Neural crest cell (in vitro differentiated cells): ENCODE data around the gene NMNAT3. TPM values are rescaled to one million over a fixed set of nuclear protein-coding genes. Genes with fewer than 3 reads are reported as not detected.

Source experiments
- DNase-seq: peaks from one replicate; pipeline ENCODE4 v3.0.0; 2021; ENCODE audit warnings: low read depth, mixed read lengths, low spot score
- H3K27ac Mint-ChIP-seq: one replicate; pipeline ENCODE4 v1.8.0; 2021; ENCODE audit warnings: mild to moderate bottlenecking, mixed read lengths; ENCODE audit not compliant: unreplicated experiment
- H3K27me3 Mint-ChIP-seq: 2 replicates; pipeline ENCODE4 v1.8.0; 2021; ENCODE audit warnings: low read depth, mild to moderate bottlenecking, mixed read lengths
- H3K36me3 Mint-ChIP-seq: 2 replicates; pipeline ENCODE4 v1.8.0; 2021; ENCODE audit warnings: low read depth, mild to moderate bottlenecking, mixed read lengths
- H3K4me1 Mint-ChIP-seq: 2 replicates; pipeline ENCODE4 v1.8.0; 2021; ENCODE audit warnings: mixed read lengths
- H3K4me3 Mint-ChIP-seq: one replicate; pipeline ENCODE4 v1.8.0; 2021; ENCODE audit warnings: mild to moderate bottlenecking, mixed read lengths
- H3K9me3 Mint-ChIP-seq: 2 replicates; pipeline ENCODE4 v1.8.0; 2021; ENCODE audit warnings: mixed read lengths
- CTCF ChIP-seq: fragments of 200-600 bp; sonication (generic); conservative IDR thresholded peaks from 2 replicates; pipeline ENCODE4 v1.5.0; 2021; ENCODE audit warnings: antibody characterized with exemption, mild to moderate bottlenecking
- total RNA-seq: library from RNA; stranded (reverse); gene quantifications from 2 replicates; pipeline ENCODE4 v1.2.1, GENCODE V29; 2021

The NMNAT3 gene
- total RNA-seq, 1 donor from 2014 or later: 2.5 TPM

GRCh38 chr3:139561255-139561817 is 116.4 kb downstream of the NMNAT3 start:
- no peaks in the 10 kb centered on the region for H3K9me3 Mint-ChIP-seq
- peaks cover 26% of the 10 kb centered on the region for H3K4me1 Mint-ChIP-seq
- H3K36me3 Mint-ChIP-seq: no peaks in the 10 kb centered on the region
- H3K4me3 Mint-ChIP-seq: no peak overlapping the region
- TF ChIP-seq CTCF: no peak
- H3K27me3 Mint-ChIP-seq: peaks cover 22% of the 10 kb centered on the region
- no peak for DNase-seq
- H3K27ac Mint-ChIP-seq: no peak overlapping the region

DNA sequence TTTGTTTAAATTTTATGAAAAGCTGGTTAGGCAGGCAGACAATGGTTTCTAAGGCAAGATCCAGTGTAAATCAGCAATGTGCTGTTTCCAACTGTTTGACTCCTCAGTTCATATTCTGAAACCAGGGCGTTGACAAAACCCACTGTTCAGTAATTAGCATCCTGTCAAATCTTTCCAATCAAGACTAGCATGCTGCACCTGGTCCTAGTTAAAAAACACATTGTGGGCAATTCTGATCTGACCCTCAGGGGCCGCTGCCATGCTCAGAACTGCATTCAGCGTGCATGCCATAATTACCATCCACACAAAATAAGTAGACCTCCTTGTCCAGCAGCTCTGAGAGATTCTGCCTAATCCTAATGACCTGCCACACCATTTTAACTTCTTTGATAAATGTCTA is 117.4 kb downstream of the NMNAT3 start:
- DNase-seq: no peak
- H3K36me3 Mint-ChIP-seq: no peaks in the 10 kb centered on the region
- TF ChIP-seq CTCF: no peak
- H3K9me3 Mint-ChIP-seq: no peaks in the 10 kb centered on the region
- H3K27ac Mint-ChIP-seq: no peak overlapping the region
- H3K4me1 Mint-ChIP-seq: peaks cover 26% of the 10 kb centered on the region
- no peak overlapping the region for H3K4me3 Mint-ChIP-seq
- H3K27me3 Mint-ChIP-seq: peaks cover 27% of the 10 kb centered on the region

- H3K4me1 Mint-ChIP-seq: peaks cover 26% of the 10 kb centered on the region
- no peak for DNase-seq
- H3K36me3 Mint-ChIP-seq: no peaks in the 10 kb centered on the region
- TF ChIP-seq CTCF: no peak
- H3K27ac Mint-ChIP-seq: no peak overlapping the region
- peaks cover 35% of the 10 kb centered on the region for H3K27me3 Mint-ChIP-seq
- no peak overlapping the region for H3K4me3 Mint-ChIP-seq
- no peaks in the 10 kb centered on the region for H3K9me3 Mint-ChIP-seq
Observed at GRCh38 chr3:139559541-139559940, 118.2 kb downstream of the NMNAT3 start.

DNA sequence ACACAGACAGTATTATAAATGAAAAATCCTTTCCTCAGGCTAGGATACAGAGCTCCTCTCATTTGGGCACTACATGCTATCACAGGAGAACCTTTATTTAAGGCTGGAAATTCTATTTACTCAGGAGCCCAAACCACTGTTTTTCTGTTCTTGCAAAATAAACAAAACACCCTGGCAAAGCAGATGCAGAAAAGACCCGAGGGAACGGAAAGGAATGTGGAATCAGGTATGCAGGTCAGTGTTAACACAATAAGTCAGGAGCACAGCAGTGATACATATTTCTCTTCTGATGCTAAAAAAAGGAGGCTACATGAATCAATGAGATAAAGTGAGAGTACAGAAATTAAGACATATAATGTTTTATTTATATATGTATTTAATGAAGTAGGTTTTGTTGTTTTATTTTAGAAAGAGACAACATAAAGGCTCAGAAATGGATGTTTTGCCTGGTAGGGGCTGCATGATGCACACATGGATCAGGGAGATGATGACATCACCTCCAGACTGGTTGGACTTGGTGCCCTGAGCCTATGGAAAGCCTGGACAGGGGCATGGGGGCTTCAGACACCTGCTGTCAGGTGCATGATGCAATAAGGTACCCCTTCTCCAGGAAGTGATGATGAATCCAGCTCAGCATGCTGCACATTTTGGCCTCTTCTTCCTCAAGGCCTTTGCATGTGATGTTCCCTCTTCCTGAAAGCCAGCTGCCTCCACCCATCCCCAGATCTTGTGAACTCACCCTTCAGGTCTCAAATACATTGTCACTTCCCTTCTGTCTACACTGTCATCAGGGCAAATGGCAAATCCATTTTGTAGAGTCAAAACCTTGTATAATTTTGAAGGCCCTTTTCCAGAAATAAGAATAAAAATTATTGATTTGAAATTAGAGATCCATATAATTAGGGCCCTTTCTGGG is 119.2 kb downstream of the NMNAT3 start:
- TF ChIP-seq CTCF: no peak

GRCh38 chr3:139557041-139557440 is 120.7 kb downstream of the NMNAT3 start:
- H3K4me1 Mint-ChIP-seq: peaks cover 26% of the 10 kb centered on the region
- no peak overlapping the region for H3K27ac Mint-ChIP-seq
- H3K27me3 Mint-ChIP-seq: peaks cover 45% of the 10 kb centered on the region
- no peaks in the 10 kb centered on the region for H3K36me3 Mint-ChIP-seq
- TF ChIP-seq CTCF: no peak
- no peaks in the 10 kb centered on the region for H3K9me3 Mint-ChIP-seq
- H3K4me3 Mint-ChIP-seq: no peak overlapping the region
- no peak for DNase-seq

More for the DNA sequence above, 119.2 kb downstream of the NMNAT3 start:
- Mint-ChIP-seq H3K9me3 (no peaks in the 10 kb centered on the region), H3K4me3 (no peak overlapping the region), H3K36me3 (no peaks in the 10 kb centered on the region), H3K27ac (no peak overlapping the region), H3K27me3 (peaks cover 41% of the 10 kb centered on the region), H3K4me1 (peaks cover 26% of the 10 kb centered on the region)
- no peak for DNase-seq
